Lower lobe of right lung (tissue), 2 donors: Measurements from ENCODE around the gene IRF2BP2. TPM values are rescaled to one million over a fixed set of nuclear protein-coding genes. Genes with fewer than 3 reads are reported as not detected.

Experiments used
- ATAC-seq, 2 donors: fragments of 200-7000 bp; cut with Tn5 transposase; one replicate each; pipeline ENCODE4 v1.9.1; 2020 to 2022; ENCODE audit warnings: mild to moderate bottlenecking in 2 of 2, moderate library complexity in 2 of 2
- DNase-seq: peaks from one replicate; pipeline ENCODE4 v3.0.0-alpha.2; 2020
- H3K27ac ChIP-seq: fragments of 200-600 bp; one replicate; pipeline ENCODE4 v1.8.0; 2022
- H3K27me3 ChIP-seq: fragments of 200-600 bp; one replicate; pipeline ENCODE4 v1.8.0; 2022; ENCODE audit warnings: low read depth
- H3K36me3 ChIP-seq: fragments of 200-600 bp; one replicate; pipeline ENCODE4 v1.8.0; 2022; ENCODE audit warnings: mild to moderate bottlenecking
- H3K4me1 ChIP-seq: fragments of 200-600 bp; one replicate; pipeline ENCODE4 v1.8.0; 2022
- H3K4me3 ChIP-seq: fragments of 200-600 bp; one replicate; pipeline ENCODE4 v1.8.0; 2022; ENCODE audit warnings: mild to moderate bottlenecking
- H3K9me3 ChIP-seq: fragments of 200-600 bp; one replicate; pipeline ENCODE4 v1.8.0; 2022
- CTCF ChIP-seq: fragments of 200-600 bp; IDR thresholded peaks from one replicate; pipeline ENCODE4 v1.8.0; 2022; ENCODE audit warnings: antibody characterized with exemption, mild to moderate bottlenecking
- intact Hi-C: fragments of 100-400 bp; cut with DNase I; formaldehyde crosslinking; loops from one replicate; pipeline ENCODE4 v1.11.0; 2022
- total RNA-seq: library from RNA; stranded (reverse); fragmentation: NEBNext Ultra II Directional; extraction: Animal tissue kit (Norgen Biotek cat#: 25700); gene quantifications from one replicate; pipeline ENCODE4 v1.2.1, GENCODE V29; 2021
- donor health status: DM: no; HTN: yes; CAD: no; lungs with severe emphysema.

Gene IRF2BP2
- total RNA-seq, 1 donor from 2014 or later = 154 TPM

DNA sequence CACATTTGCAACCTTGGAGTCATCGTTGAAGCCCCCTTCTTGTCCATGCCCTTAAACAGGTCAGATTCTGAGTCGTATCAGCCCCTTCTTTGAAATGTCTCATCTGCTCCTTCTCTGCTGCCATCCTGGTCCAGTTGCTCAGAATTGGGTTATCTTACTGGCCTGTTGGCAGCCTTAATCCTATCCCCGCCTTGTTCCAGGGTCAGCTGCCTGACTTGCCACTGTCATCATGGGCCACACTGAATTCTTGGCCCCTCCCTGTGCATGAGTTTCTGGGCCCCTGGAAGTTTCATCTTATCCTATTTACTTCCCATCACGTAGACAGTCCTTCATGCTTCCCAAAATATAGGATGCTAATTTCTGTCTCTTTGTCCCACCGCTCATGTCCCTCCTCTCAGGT is 23.7 kb downstream of the IRF2BP2 start:
- Histone ChIP-seq H3K27me3 (no peaks in the 10 kb centered on the region), H3K4me3 (no peak overlapping the region), H3K4me1 (peaks cover 7% of the 10 kb centered on the region), H3K36me3 (no peaks in the 10 kb centered on the region), H3K27ac (no peak overlapping the region), H3K9me3 (no peaks in the 10 kb centered on the region)
- no peak for ATAC-seq
- no peak for DNase-seq
- intact Hi-C loops = no loop called here
- TF ChIP-seq CTCF = no peak

DNA sequence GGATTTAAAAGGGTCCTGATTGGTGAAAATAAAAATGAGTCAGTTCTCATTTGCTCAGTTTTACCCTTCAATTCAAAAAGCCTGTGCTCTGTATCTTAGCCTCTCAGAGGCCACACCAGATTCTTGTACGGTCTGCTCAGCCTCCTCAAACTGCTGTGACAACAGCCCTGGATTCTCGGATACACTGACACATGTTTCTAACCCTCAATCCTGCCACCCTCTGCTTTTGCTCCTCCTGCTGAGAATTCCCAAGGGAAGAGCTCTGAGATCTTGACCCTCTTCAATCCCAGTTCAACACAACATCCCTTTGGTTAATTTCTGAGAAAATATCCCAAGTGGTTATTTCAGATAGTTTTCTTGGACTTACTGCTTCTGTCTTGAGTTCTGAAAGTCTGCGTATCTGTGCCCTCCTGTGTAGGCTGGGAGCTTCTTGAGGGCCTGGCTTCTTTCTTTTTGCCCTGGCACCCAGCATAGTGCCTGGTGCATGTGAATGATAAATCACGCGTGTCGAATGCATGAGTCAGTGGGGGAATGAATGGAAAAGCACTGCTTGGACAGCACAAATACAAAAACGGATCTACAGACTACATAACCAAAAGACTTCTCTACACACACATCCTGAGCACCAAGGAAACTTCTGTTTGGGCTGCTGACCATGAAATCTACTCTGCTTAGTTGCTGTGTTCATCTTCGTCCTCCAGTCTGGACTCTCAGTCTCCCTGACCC is 24.5 kb downstream of the IRF2BP2 start:
- Histone ChIP-seq H3K4me1 (peaks cover 7% of the 10 kb centered on the region), H3K4me3 (no peak overlapping the region), H3K27me3 (no peaks in the 10 kb centered on the region), H3K27ac (no peak overlapping the region), H3K36me3 (no peaks in the 10 kb centered on the region), H3K9me3 (no peaks in the 10 kb centered on the region)
- ATAC-seq (no peak), DNase-seq (no peak)
- no peak for TF ChIP-seq CTCF
- intact Hi-C loops = no loop called here

- Histone ChIP-seq H3K9me3 (no peaks in the 10 kb centered on the region), H3K4me1 (peaks cover 7% of the 10 kb centered on the region), H3K27me3 (no peaks in the 10 kb centered on the region), H3K4me3 (no peak overlapping the region), H3K27ac (peak overlapping the region; percentile 6), H3K36me3 (no peaks in the 10 kb centered on the region)
- TF ChIP-seq CTCF = no peak
- intact Hi-C loops = no loop called here
- DNase-seq (no peak), ATAC-seq (no peak)
These were observed 25.1 kb downstream of the IRF2BP2 start for GRCh38 chr1:234584926-234585325.

DNA sequence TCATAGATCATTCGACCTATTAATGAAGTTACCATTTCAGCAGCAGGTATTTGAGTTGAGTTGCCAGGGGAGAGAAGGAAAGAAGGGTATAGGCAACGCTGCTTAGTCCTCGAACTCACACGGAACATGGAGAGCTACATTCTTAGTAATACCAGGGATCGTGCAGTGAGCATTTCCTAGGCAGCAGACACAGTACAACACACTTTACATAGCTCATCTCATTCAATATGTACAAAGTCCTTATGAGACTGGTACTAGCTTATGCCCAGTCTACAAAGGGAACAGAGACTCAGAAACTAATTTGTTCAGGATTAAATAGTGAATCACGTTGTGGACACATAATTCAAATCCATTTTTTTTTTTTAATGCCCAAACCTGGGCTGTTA is 25.6 kb downstream of the IRF2BP2 start:
- H3K27ac ChIP-seq = peak overlapping the region; percentile 6
- H3K4me3 ChIP-seq = no peak overlapping the region
- DNase-seq (no peak), ATAC-seq (no peak)
- intact Hi-C loops = no loop called here
- no peaks in the 10 kb centered on the region for H3K27me3 ChIP-seq
- no peak for TF ChIP-seq CTCF
- no peaks in the 10 kb centered on the region for H3K36me3 ChIP-seq
- H3K4me1 ChIP-seq = peaks cover 7% of the 10 kb centered on the region
- H3K9me3 ChIP-seq = no peaks in the 10 kb centered on the region

- DNase-seq (no peak), ATAC-seq (peak in 1 of 2 donors; percentile 47)
These were observed 26.1 kb downstream of the IRF2BP2 start for GRCh38 chr1:234583755-234584419.

More at GRCh38 chr1:234583755-234584419, 26.1 kb downstream of the IRF2BP2 start:
- Histone ChIP-seq H3K36me3 (no peaks in the 10 kb centered on the region), H3K4me3 (no peak overlapping the region), H3K4me1 (peaks cover 7% of the 10 kb centered on the region), H3K9me3 (no peaks in the 10 kb centered on the region), H3K27me3 (no peaks in the 10 kb centered on the region), H3K27ac (no peak overlapping the region)
- no peak for TF ChIP-seq CTCF
- intact Hi-C loops = no loop called here
